ENCODE results near the gene SEC14L6. TPM values are rescaled to one million over a fixed set of nuclear protein-coding genes. Genes with fewer than 3 reads are reported as not detected.

SEC14L6 gene
- total and polyA plus RNA-seq, 7 experiments from 2014 or later, result not detected

DNA sequence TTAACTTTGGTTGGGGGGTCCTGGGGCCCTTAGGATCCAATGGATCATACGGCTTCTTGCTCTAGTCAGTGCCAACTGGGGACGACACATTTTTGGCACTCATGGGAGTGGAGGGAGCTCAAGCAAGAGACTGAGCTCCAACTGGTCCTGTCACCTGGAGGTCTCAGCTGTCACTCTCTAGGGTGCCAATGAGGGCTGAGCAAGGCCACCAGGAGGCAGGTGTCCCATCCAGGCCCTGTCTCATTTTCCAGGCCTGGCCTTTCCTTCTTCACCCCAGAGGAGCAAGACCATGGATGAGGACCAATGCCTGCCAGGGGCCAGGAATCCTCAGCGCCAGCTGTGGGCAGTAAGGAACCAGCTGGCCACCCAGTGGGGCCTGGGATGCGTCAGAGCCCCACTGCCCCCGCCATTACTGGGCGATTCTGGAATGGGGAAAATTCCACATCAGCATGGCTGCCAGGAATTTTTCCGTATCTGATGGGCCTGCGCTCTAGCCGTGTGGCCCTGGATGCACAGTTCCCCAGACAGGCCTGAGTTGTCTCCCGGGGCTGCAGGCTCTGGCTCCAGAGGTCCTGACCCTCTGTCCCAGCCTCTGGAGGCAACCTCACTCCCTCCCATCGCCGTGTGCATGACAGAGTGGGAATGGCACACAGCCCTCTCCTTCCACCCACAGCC is 28.6 kb upstream of the SEC14L6 start:
- DNase-seq (no peak), ATAC-seq (peak; percentile 3)
- Histone ChIP-seq H3K27ac (ENCODE audit: low read depth, low read length) (no peak overlapping the region), H3K4me3 (ENCODE audit: low read length) (no peak overlapping the region), H3K27me3 (ENCODE audit: control insufficient read depth in 2 of 2, insufficient read depth in 2 of 2, low read length in 2 of 2) (no peaks in the 10 kb centered on the region), H3K4me1 (ENCODE audit: control insufficient read depth in 2 of 2, insufficient read depth in 2 of 2, low read length in 2 of 2) (no peaks in the 10 kb centered on the region), H3K9me3 (ENCODE audit: control insufficient read depth in 2 of 3, low read length in 3 of 3) (no peaks in the 10 kb centered on the region), H3K36me3 (ENCODE audit: control insufficient read depth in 2 of 3, insufficient read depth in 3 of 3, low read length in 3 of 3) (peaks cover 0 to 48% (median 17%) of the 10 kb centered on the region in 3 experiments)
- peaks cover 0 to 1% (median 0%) of the 10 kb centered on the region in 11 donors for H3K9me3 Mint-ChIP-seq
- peak overlapping the region in 1 of 10 donors; percentile 23 for H3K4me3 Mint-ChIP-seq
- CTCF ChIA-PET, result interaction anchor here (0.6 kb wide), 1 partner anchor 350 kb away, joined by 3 read pairs; no protein-coding TSS in a partner anchor
- peaks cover 0 to 13% (median 3%) of the 10 kb centered on the region in 7 donors for H3K4me1 Mint-ChIP-seq
- no peak overlapping the region for H3K27ac Mint-ChIP-seq
- intact Hi-C loops (cut with micrococcal nuclease), result no loop called here
- peaks cover 0 to 16% (median 0%) of the 10 kb centered on the region in 5 donors for H3K27me3 Mint-ChIP-seq
- POLR2A ChIA-PET, result interaction anchor here (0.7 kb wide), 1 partner anchor 25 kb away, joined by 3 read pairs; no protein-coding TSS in a partner anchor
- peaks cover 5 to 42% (median 20%) of the 10 kb centered on the region in 5 donors for H3K36me3 Mint-ChIP-seq

GRCh38 chr22:30574095-30574981 is 27.8 kb upstream of the SEC14L6 start, which contains the start of gene GAL3ST1:
TSS of gene GAL3ST1 (minus strand) at chr22:30574665. CDS start at chr22:30557392, 17,273 bp downstream.
- H3K27ac ChIP-seq (ENCODE audit: low read depth, low read length), result no peak within 1 kb of the TSS
- Mint-ChIP-seq H3K4me3 (peak within 1 kb of the TSS in 1 of 10 donors; percentile 23), H3K27me3 (peaks cover 0 to 16% (median under 1%) of the 10 kb centered on the region in 5 donors), H3K27ac (peak within 1 kb of the TSS in 2 of 9 donors; percentile 12 to 28), H3K36me3 (peaks cover 5 to 34% (median 14%) of the 10 kb centered on the region in 5 donors), H3K4me1 (peaks cover 0 to 13% (median 3%) of the 10 kb centered on the region in 7 donors), H3K9me3 (peaks cover 0 to 1% (median 0%) of the 10 kb centered on the region in 11 donors)
- no peaks in the 10 kb centered on the region for H3K27me3 ChIP-seq (ENCODE audit: control insufficient read depth in 2 of 2, insufficient read depth in 2 of 2, low read length in 2 of 2)
- H3K36me3 ChIP-seq (ENCODE audit: control insufficient read depth in 2 of 3, insufficient read depth in 3 of 3, low read length in 3 of 3), result peaks cover 0 to 40% (median 12%) of the 10 kb centered on the region in 3 experiments
- H3K4me1 ChIP-seq (ENCODE audit: control insufficient read depth in 2 of 2, insufficient read depth in 2 of 2, low read length in 2 of 2), result no peaks in the 10 kb centered on the region
- CTCF ChIA-PET, result interaction anchor here (0.6 kb wide), 1 partner anchor 349 kb away, joined by 3 read pairs; no protein-coding TSS in a partner anchor
- intact Hi-C loops (cut with micrococcal nuclease), result no loop called here
- no peaks in the 10 kb centered on the region for H3K9me3 ChIP-seq (ENCODE audit: control insufficient read depth in 2 of 3, low read length in 3 of 3)
- H3K4me3 ChIP-seq (ENCODE audit: low read length), result no peak within 1 kb of the TSS
- ATAC-seq (no peak), DNase-seq (no peak)
- POLR2A ChIA-PET, result interaction anchor here (0.7 kb wide), 1 partner anchor 24 kb away, joined by 3 read pairs; no protein-coding TSS in a partner anchor

- no peak overlapping the region for H3K27ac ChIP-seq (ENCODE audit: low read depth, low read length)
- Mint-ChIP-seq H3K27me3 (peaks cover 0 to 16% (median 4%) of the 10 kb centered on the region in 5 donors), H3K27ac (peak overlapping the region in 2 of 9 donors; percentile 12 to 28), H3K36me3 (peaks cover 0 to 27% (median 8%) of the 10 kb centered on the region in 5 donors), H3K9me3 (peaks cover 0 to 1% (median 0%) of the 10 kb centered on the region in 11 donors), H3K4me3 (no peak overlapping the region), H3K4me1 (peaks cover 0 to 13% (median 0%) of the 10 kb centered on the region in 7 donors)
- DNase-seq, result no peak
- POLR2A ChIA-PET, result no interaction called here
- ATAC-seq, result no peak
- H3K9me3 ChIP-seq (ENCODE audit: control insufficient read depth in 2 of 3, low read length in 3 of 3), result no peaks in the 10 kb centered on the region
- H3K4me1 ChIP-seq (ENCODE audit: control insufficient read depth in 2 of 2, insufficient read depth in 2 of 2, low read length in 2 of 2), result no peaks in the 10 kb centered on the region
- peaks cover 0 to 33% (median 7%) of the 10 kb centered on the region in 3 experiments for H3K36me3 ChIP-seq (ENCODE audit: control insufficient read depth in 2 of 3, insufficient read depth in 3 of 3, low read length in 3 of 3)
- H3K4me3 ChIP-seq (ENCODE audit: low read length), result no peak overlapping the region
- intact Hi-C loops (cut with micrococcal nuclease), result no loop called here
- no peaks in the 10 kb centered on the region for H3K27me3 ChIP-seq (ENCODE audit: control insufficient read depth in 2 of 2, insufficient read depth in 2 of 2, low read length in 2 of 2)
- CTCF ChIA-PET, result no interaction called here
These were observed 27.1 kb upstream of the SEC14L6 start for GRCh38 chr22:30573594-30574094.

- ChIA-PET CTCF (interaction anchor here (0.5 kb wide), 1 partner anchor 450 kb away, joined by 3 read pairs; no protein-coding TSS in a partner anchor), POLR2A (no interaction called here)
- intact Hi-C loops (cut with micrococcal nuclease), result no loop called here
- H3K4me3 ChIP-seq (ENCODE audit: low read length), result no peak overlapping the region
- H3K36me3 ChIP-seq (ENCODE audit: control insufficient read depth in 2 of 3, insufficient read depth in 3 of 3, low read length in 3 of 3), result peaks cover 0 to 27% (median 4%) of the 10 kb centered on the region in 3 experiments
- Mint-ChIP-seq H3K36me3 (peaks cover 3 to 24% (median 8%) of the 10 kb centered on the region in 5 donors), H3K4me1 (peaks cover 0 to 13% (median 0%) of the 10 kb centered on the region in 7 donors), H3K27ac (peak overlapping the region in 1 of 9 donors; percentile 28), H3K9me3 (peaks cover 0 to 1% (median 0%) of the 10 kb centered on the region in 11 donors), H3K4me3 (no peak overlapping the region), H3K27me3 (peaks cover 0 to 16% (median 4%) of the 10 kb centered on the region in 5 donors)
- no peak overlapping the region for H3K27ac ChIP-seq (ENCODE audit: low read depth, low read length)
- H3K27me3 ChIP-seq (ENCODE audit: control insufficient read depth in 2 of 2, insufficient read depth in 2 of 2, low read length in 2 of 2), result no peaks in the 10 kb centered on the region
- ATAC-seq (no peak), DNase-seq (no peak)
- no peaks in the 10 kb centered on the region for H3K4me1 ChIP-seq (ENCODE audit: control insufficient read depth in 2 of 2, insufficient read depth in 2 of 2, low read length in 2 of 2)
- no peaks in the 10 kb centered on the region for H3K9me3 ChIP-seq (ENCODE audit: control insufficient read depth in 2 of 3, low read length in 3 of 3)
These were observed 26.5 kb upstream of the SEC14L6 start for GRCh38 chr22:30572840-30573593.

- POLR2A ChIA-PET, result no interaction called here
- Mint-ChIP-seq H3K27ac (peak overlapping the region in 2 of 9 donors; percentile 45 to 47), H3K27me3 (peaks cover 0 to 16% (median 4%) of the 10 kb centered on the region in 5 donors), H3K9me3 (peaks cover 0 to 1% (median 0%) of the 10 kb centered on the region in 11 donors), H3K4me1 (peaks cover 0 to 13% (median 0%) of the 10 kb centered on the region in 7 donors), H3K36me3 (peaks cover 3 to 16% (median 6%) of the 10 kb centered on the region in 5 donors), H3K4me3 (no peak overlapping the region)
- Histone ChIP-seq H3K4me3 (ENCODE audit: low read length) (no peak overlapping the region), H3K9me3 (ENCODE audit: control insufficient read depth in 2 of 3, low read length in 3 of 3) (no peaks in the 10 kb centered on the region), H3K27me3 (ENCODE audit: control insufficient read depth in 2 of 2, insufficient read depth in 2 of 2, low read length in 2 of 2) (no peaks in the 10 kb centered on the region), H3K4me1 (ENCODE audit: control insufficient read depth in 2 of 2, insufficient read depth in 2 of 2, low read length in 2 of 2) (no peaks in the 10 kb centered on the region), H3K27ac (ENCODE audit: low read depth, low read length) (no peak overlapping the region), H3K36me3 (ENCODE audit: control insufficient read depth in 2 of 3, insufficient read depth in 3 of 3, low read length in 3 of 3) (peaks cover 0 to 19% (median 0%) of the 10 kb centered on the region in 3 experiments)
- no peak for ATAC-seq
- intact Hi-C loops (cut with micrococcal nuclease), result no loop called here
- CTCF ChIA-PET, result no interaction called here
- no peak for DNase-seq
These were observed 25.7 kb upstream of the SEC14L6 start for GRCh38 chr22:30572210-30572609.
